Testis (tissue), 2 donors: ENCODE measurements around the gene CCM2L.

Experiments
- CTCF ChIP-seq, 3 experiments: fragments of 450-650 bp in 2 of 3; fragments of 200-600 bp in 1 of 3; sonication (generic) in 1 of 3; IDR thresholded peaks; one replicate each; pipeline ENCODE4 v1.5.1; 2016 to 2019; ENCODE audit warnings: antibody characterized with exemption in 3 of 3, mild to moderate bottlenecking in 2 of 3, moderate library complexity in 1 of 3
- POLR2A ChIP-seq: fragments of 450-650 bp; IDR thresholded peaks from one replicate; pipeline ENCODE4 v1.6.1; 2017; ENCODE audit warnings: antibody characterized with exemption, mild to moderate bottlenecking, moderate library complexity

- TF ChIP-seq CTCF (IDR thresholded peaks at IDR 0.05) (no peak), POLR2A (no peak)
These were observed 42.4 kb upstream of the CCM2L start, which contains the start of gene XKR7 for GRCh38 chr20:31967830-31968249.
